Brain microvascular endothelial cell (primary cell): ENCODE results near the gene BCL3.

ENCODE experiments used
- DNase-seq: peaks from one replicate; pipeline ENCODE4 v3.0.0-alpha.2; 2020
- H3K27ac ChIP-seq: fragments of 250-450 bp; sonication (Bioruptor Pico); 2 replicates; pipeline ENCODE4 v1.5.1; 2020; ENCODE audit warnings: mild to moderate bottlenecking, moderate library complexity
- H3K27me3 ChIP-seq: fragments of 250-450 bp; sonication (Bioruptor Pico); replicated peaks from 2 replicates; pipeline ENCODE4 v1.5.1; 2020; ENCODE audit warnings: mild to moderate bottlenecking
- H3K36me3 ChIP-seq: fragments of 250-450 bp; sonication (Bioruptor Pico); replicated peaks from 2 replicates; pipeline ENCODE4 v1.5.1; 2020; ENCODE audit warnings: mild to moderate bottlenecking
- H3K4me3 ChIP-seq: 2 replicates; pipeline ENCODE4 v1.5.1; 2011; ENCODE audit warnings: low read depth, mild to moderate bottlenecking, control low read depth, low read length, moderate library complexity
- CTCF ChIP-seq: IDR thresholded peaks from 2 replicates; pipeline ENCODE4 v1.5.1; 2011; ENCODE audit warnings: low read depth, mild to moderate bottlenecking, moderate library complexity, low read length, control low read depth, inconsistent platforms; ENCODE audit errors: missing control alignments
- in situ Hi-C: cut with HindIII; loops from 2 replicates; pipeline ENCODE4 v1.10.0; 2017; ENCODE audit warnings: low sequenced_read_pairs, low pct_ligation_motif_present

BCL3 gene

GRCh38 chr19:44741841-44742329 is 6.6 kb upstream of the BCL3 start:
- no peak overlapping the region for H3K4me3 ChIP-seq
- no peaks in the 10 kb centered on the region for H3K36me3 ChIP-seq
- no peak for TF ChIP-seq CTCF
- peak overlapping the region; percentile 83 for H3K27ac ChIP-seq
- no peaks in the 10 kb centered on the region for H3K27me3 ChIP-seq
- in situ Hi-C loops: no loop called here
- peak; percentile 98 for DNase-seq

- peak overlapping the region; percentile 83 for H3K27ac ChIP-seq
- TF ChIP-seq CTCF: no peak
- H3K27me3 ChIP-seq: no peaks in the 10 kb centered on the region
- in situ Hi-C loops: no loop called here
- DNase-seq: peak; percentile 54
- no peaks in the 10 kb centered on the region for H3K36me3 ChIP-seq
- H3K4me3 ChIP-seq: no peak overlapping the region
Observed at GRCh38 chr19:44742330-44743061, 6.0 kb upstream of the BCL3 start.

GRCh38 chr19:44744871-44745332 is 3.6 kb upstream of the BCL3 start:
- in situ Hi-C loops: no loop called here
- no peak for DNase-seq
- Histone ChIP-seq H3K27me3 (no peaks in the 10 kb centered on the region), H3K27ac (peak overlapping the region; percentile 8), H3K4me3 (no peak overlapping the region), H3K36me3 (peaks cover 1% of the 10 kb centered on the region)
- no peak for TF ChIP-seq CTCF

GRCh38 chr19:44745341-44745831 is 3.1 kb upstream of the BCL3 start:
- Histone ChIP-seq H3K27me3 (no peaks in the 10 kb centered on the region), H3K4me3 (no peak overlapping the region), H3K27ac (peak overlapping the region; percentile 8), H3K36me3 (peaks cover 3% of the 10 kb centered on the region)
- TF ChIP-seq CTCF: no peak
- in situ Hi-C loops: no loop called here
- DNase-seq: no peak

- Histone ChIP-seq H3K27me3 (no peaks in the 10 kb centered on the region), H3K36me3 (peaks cover 4% of the 10 kb centered on the region), H3K27ac (no peak overlapping the region), H3K4me3 (no peak overlapping the region)
- DNase-seq: no peak
- no peak for TF ChIP-seq CTCF
- in situ Hi-C loops: no loop called here
Observed at GRCh38 chr19:44745887-44746600, 2.5 kb upstream of the BCL3 start.
